WTC11 (cell line): ENCODE measurements around the gene HDGFL3. TPM values are rescaled to one million over a fixed set of nuclear protein-coding genes. Genes with fewer than 3 reads are reported as not detected.

ENCODE experiments used
- ATAC-seq: fragments of 200-7000 bp; cut with Tn5 transposase; 2 replicates; pipeline ENCODE4 v1.10.0; 2021; ENCODE audit warnings: mild to moderate bottlenecking, moderate library complexity
- CTCF ChIA-PET: fragments of 300-600 bp; sonication (Branson Sonifier 250); formaldehyde crosslinking; loops from one replicate; lab custom pipeline; 2021; ENCODE audit warnings: antibody characterized with exemption; lab: Charles Lee
- POLR2A ChIA-PET: fragments of 350-600 bp; sonication (Branson Sonifier 250); formaldehyde crosslinking; loops from one replicate; lab custom pipeline; 2021; ENCODE audit warnings: antibody characterized with exemption; lab: Charles Lee
- DNase-seq: peaks from one replicate; pipeline ENCODE4 v3.0.0; 2021; ENCODE audit warnings: low spot score
- H3K27ac Mint-ChIP-seq: 2 replicates; pipeline ENCODE4 v1.8.0; 2021; ENCODE audit warnings: mixed read lengths
- H3K27me3 Mint-ChIP-seq: 2 replicates; pipeline ENCODE4 v1.8.0; 2021; ENCODE audit warnings: low read depth, mild to moderate bottlenecking, moderate library complexity, mixed read lengths
- H3K36me3 Mint-ChIP-seq: 2 replicates; pipeline ENCODE4 v1.8.0; 2021; ENCODE audit warnings: mixed read lengths
- H3K4me1 Mint-ChIP-seq: 2 replicates; pipeline ENCODE4 v1.8.0; 2022; ENCODE audit warnings: mixed read lengths
- H3K4me3 Mint-ChIP-seq: 2 replicates; pipeline ENCODE4 v1.8.0; 2021; ENCODE audit warnings: mild to moderate bottlenecking, moderate library complexity, mixed read lengths
- H3K9me3 Mint-ChIP-seq: 2 replicates; pipeline ENCODE4 v1.8.0; 2021; ENCODE audit warnings: mixed read lengths
- ATF1 ChIP-seq: sonication (generic); formaldehyde crosslinking; IDR thresholded peaks from 2 replicates; pipeline ENCODE4 v1.8.1; 2023; ENCODE audit warnings: mild to moderate bottlenecking, moderate library complexity, missing genetic modification reagents
- CREM ChIP-seq: sonication (generic); formaldehyde crosslinking; IDR thresholded peaks from 2 replicates; pipeline ENCODE4 v1.8.1; 2022; ENCODE audit warnings: mild to moderate bottlenecking, missing genetic modification reagents, moderate library complexity
- EMX1 ChIP-seq: fragments of 250-450 bp; sonication (Bioruptor Pico); IDR thresholded peaks from 2 replicates; pipeline ENCODE4 v1.8.0; 2021; ENCODE audit warnings: mild to moderate bottlenecking
- FOXP1 ChIP-seq: sonication (generic); formaldehyde crosslinking; IDR thresholded peaks from 2 replicates; pipeline ENCODE4 v1.8.0; 2022; ENCODE audit warnings: missing genetic modification reagents, mild to moderate bottlenecking, moderate library complexity, borderline replicate concordance
- GABPB1 ChIP-seq: sonication (generic); formaldehyde crosslinking; IDR thresholded peaks from 2 replicates; pipeline ENCODE4 v1.8.1; 2023; ENCODE audit warnings: mild to moderate bottlenecking, missing genetic modification reagents
- JUN ChIP-seq: sonication (generic); formaldehyde crosslinking; IDR thresholded peaks from 2 replicates; pipeline ENCODE4 v1.8.0; 2023; ENCODE audit warnings: mild to moderate bottlenecking, missing genetic modification reagents
- KAT7 ChIP-seq: sonication (generic); formaldehyde crosslinking; IDR thresholded peaks from 2 replicates; pipeline ENCODE4 v1.8.1; 2023; ENCODE audit warnings: missing genetic modification reagents, mild to moderate bottlenecking, borderline replicate concordance
- MYBL2 ChIP-seq: sonication (generic); formaldehyde crosslinking; IDR thresholded peaks from 2 replicates; pipeline ENCODE4 v1.8.1; 2023; ENCODE audit warnings: mild to moderate bottlenecking, moderate library complexity, missing genetic modification reagents
- PRRX2 ChIP-seq: fragments of 250-450 bp; sonication (Bioruptor Pico); IDR thresholded peaks from 2 replicates; pipeline ENCODE4 v1.8.0; 2021; ENCODE audit warnings: mild to moderate bottlenecking
- SMAD3 ChIP-seq: sonication (generic); formaldehyde crosslinking; IDR thresholded peaks from 2 replicates; pipeline ENCODE4 v1.8.0; 2022; ENCODE audit warnings: missing genetic modification reagents, mild to moderate bottlenecking, borderline replicate concordance
- SMAD4 ChIP-seq: sonication (generic); formaldehyde crosslinking; IDR thresholded peaks from 2 replicates; pipeline ENCODE4 v1.8.0; 2022; ENCODE audit warnings: mild to moderate bottlenecking, missing genetic modification reagents
- ZNF219 ChIP-seq: sonication (generic); formaldehyde crosslinking; IDR thresholded peaks from 2 replicates; pipeline ENCODE4 v1.8.0; 2023; ENCODE audit warnings: missing genetic modification reagents, mild to moderate bottlenecking, borderline replicate concordance
- ZNF416 ChIP-seq: fragments of 250-450 bp; sonication (Bioruptor Pico); IDR thresholded peaks from 2 replicates; pipeline ENCODE4 v1.9.0; 2021; ENCODE audit warnings: mild to moderate bottlenecking, inconsistent platforms
- ZNF671 ChIP-seq: fragments of 250-450 bp; sonication (Bioruptor Pico); IDR thresholded peaks from 2 replicates; pipeline ENCODE4 v1.8.0; 2021; ENCODE audit warnings: mild to moderate bottlenecking
- total RNA-seq: library from RNA; stranded (reverse); gene quantifications from 3 replicates; pipeline ENCODE4 v1.2.3, GENCODE V29; 2021
- TF ChIP-seq, protein P1 (sequence below): fragments of 250-450 bp; sonication (Bioruptor Pico); IDR thresholded peaks from 2 replicates; pipeline ENCODE4 v1.9.0; 2021; ENCODE audit warnings: mild to moderate bottlenecking
- TF ChIP-seq, protein P2 (sequence below): fragments of 250-450 bp; sonication (Bioruptor Pico); IDR thresholded peaks from 2 replicates; pipeline ENCODE4 v1.8.0; 2021; ENCODE audit warnings: mild to moderate bottlenecking
- TF ChIP-seq, protein P3 (sequence below): sonication (generic); formaldehyde crosslinking; IDR thresholded peaks from 2 replicates; pipeline ENCODE4 v1.8.0; 2022; ENCODE audit warnings: mild to moderate bottlenecking, missing genetic modification reagents
- TF ChIP-seq, protein P4 (sequence below): sonication (generic); formaldehyde crosslinking; IDR thresholded peaks from 2 replicates; pipeline ENCODE4 v1.8.0; 2022; ENCODE audit warnings: mild to moderate bottlenecking, missing genetic modification reagents
- TF ChIP-seq, protein P5 (sequence below): sonication (generic); formaldehyde crosslinking; IDR thresholded peaks from 2 replicates; pipeline ENCODE4 v1.8.0; 2023; ENCODE audit warnings: missing genetic modification reagents, mild to moderate bottlenecking, borderline replicate concordance

Gene HDGFL3
- total RNA-seq, 1 experiment from 2014 or later, result 124 TPM

DNA sequence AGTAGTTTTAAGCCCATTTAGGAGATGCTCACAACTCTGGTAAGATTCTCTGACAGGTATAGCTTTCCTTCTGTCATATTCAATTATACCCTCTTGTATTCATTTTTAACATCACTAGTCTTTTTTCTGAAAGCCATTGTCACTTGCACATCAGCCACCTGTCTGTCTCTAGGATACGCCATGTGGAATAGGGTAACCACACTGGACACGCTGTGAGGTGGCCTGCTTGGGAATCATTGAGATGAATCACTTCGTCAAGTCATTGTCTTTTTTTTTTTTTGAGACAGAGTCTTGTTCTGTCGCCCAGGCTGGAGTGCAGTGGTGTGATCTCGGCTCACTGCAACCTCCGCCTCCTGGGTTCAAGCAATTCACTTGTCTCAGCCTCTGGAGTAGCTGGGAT lies 92.8 kb downstream of the HDGFL3 start (continued):
- TF ChIP-seq, protein P1, sequence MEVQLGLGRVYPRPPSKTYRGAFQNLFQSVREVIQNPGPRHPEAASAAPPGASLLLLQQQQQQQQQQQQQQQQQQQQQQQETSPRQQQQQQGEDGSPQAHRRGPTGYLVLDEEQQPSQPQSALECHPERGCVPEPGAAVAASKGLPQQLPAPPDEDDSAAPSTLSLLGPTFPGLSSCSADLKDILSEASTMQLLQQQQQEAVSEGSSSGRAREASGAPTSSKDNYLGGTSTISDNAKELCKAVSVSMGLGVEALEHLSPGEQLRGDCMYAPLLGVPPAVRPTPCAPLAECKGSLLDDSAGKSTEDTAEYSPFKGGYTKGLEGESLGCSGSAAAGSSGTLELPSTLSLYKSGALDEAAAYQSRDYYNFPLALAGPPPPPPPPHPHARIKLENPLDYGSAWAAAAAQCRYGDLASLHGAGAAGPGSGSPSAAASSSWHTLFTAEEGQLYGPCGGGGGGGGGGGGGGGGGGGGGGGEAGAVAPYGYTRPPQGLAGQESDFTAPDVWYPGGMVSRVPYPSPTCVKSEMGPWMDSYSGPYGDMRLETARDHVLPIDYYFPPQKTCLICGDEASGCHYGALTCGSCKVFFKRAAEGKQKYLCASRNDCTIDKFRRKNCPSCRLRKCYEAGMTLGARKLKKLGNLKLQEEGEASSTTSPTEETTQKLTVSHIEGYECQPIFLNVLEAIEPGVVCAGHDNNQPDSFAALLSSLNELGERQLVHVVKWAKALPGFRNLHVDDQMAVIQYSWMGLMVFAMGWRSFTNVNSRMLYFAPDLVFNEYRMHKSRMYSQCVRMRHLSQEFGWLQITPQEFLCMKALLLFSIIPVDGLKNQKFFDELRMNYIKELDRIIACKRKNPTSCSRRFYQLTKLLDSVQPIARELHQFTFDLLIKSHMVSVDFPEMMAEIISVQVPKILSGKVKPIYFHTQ (CRISPR knock-in tag), result no peak
- no peak for TF ChIP-seq KAT7 (CRISPR knock-in tag)
- TF ChIP-seq ZNF671, result no peak
- TF ChIP-seq SMAD3 (CRISPR knock-in tag), result no peak

DNA sequence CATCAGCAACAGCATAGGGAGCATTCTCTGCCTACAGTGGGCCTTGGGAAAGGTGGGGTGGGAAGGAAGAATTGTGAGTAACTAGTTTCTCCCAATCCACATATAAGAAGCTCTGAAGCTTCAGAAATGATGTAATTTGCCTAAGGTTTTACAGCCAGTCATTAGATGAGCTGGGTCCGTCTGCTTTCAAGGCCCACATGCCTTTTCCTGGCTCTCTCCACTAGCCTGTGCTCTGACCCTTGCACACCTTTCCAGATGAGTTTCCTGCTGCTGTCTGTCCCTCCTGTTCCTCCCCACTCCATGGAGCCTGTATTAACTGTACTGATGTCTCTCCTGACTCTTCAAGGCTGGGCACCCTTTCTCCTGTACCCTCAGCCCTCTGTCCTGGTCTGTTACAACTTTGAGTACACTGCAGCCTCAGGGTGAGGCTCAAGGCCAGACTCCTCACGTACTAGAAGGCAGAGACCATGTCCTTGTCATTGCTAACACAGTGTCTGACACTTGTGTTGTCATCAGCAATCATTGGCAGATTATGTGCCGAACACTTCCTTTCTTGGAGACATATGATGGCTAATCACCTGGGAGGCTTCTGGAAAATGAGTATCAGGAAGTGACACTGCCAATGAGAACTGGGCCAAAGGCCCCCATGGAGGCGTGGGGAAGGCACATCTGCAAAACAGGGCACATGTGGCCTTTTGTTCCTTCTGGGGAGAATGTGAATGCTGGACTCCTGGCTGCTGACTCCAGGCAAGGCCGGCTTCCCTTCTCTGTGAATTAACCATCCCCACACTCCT lies 93.5 kb downstream of the HDGFL3 start:
- H3K4me3 Mint-ChIP-seq, result no peak overlapping the region
- H3K9me3 Mint-ChIP-seq, result peaks cover 10% of the 10 kb centered on the region
- POLR2A ChIA-PET, result no interaction called here
- CTCF ChIA-PET, result interaction anchor here (0.5 kb wide), 1 partner anchor 346 kb away, joined by 9 read pairs; no protein-coding TSS in a partner anchor
- TF ChIP-seq ZNF671 (no peak), ATF1 (CRISPR knock-in tag) (no peak), ZNF416 (CRISPR knock-in tag) (no peak), CREM (CRISPR knock-in tag) (no peak), SMAD4 (CRISPR knock-in tag) (no peak)
- TF ChIP-seq, protein P2, sequence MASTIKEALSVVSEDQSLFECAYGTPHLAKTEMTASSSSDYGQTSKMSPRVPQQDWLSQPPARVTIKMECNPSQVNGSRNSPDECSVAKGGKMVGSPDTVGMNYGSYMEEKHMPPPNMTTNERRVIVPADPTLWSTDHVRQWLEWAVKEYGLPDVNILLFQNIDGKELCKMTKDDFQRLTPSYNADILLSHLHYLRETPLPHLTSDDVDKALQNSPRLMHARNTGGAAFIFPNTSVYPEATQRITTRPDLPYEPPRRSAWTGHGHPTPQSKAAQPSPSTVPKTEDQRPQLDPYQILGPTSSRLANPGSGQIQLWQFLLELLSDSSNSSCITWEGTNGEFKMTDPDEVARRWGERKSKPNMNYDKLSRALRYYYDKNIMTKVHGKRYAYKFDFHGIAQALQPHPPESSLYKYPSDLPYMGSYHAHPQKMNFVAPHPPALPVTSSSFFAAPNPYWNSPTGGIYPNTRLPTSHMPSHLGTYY (CRISPR knock-in tag), result no peak
- no peaks in the 10 kb centered on the region for H3K36me3 Mint-ChIP-seq
- no peak for ATAC-seq
- no peaks in the 10 kb centered on the region for H3K4me1 Mint-ChIP-seq
- no peak overlapping the region for H3K27ac Mint-ChIP-seq
- H3K27me3 Mint-ChIP-seq, result peaks cover 16% of the 10 kb centered on the region
- no peak for DNase-seq

DNA sequence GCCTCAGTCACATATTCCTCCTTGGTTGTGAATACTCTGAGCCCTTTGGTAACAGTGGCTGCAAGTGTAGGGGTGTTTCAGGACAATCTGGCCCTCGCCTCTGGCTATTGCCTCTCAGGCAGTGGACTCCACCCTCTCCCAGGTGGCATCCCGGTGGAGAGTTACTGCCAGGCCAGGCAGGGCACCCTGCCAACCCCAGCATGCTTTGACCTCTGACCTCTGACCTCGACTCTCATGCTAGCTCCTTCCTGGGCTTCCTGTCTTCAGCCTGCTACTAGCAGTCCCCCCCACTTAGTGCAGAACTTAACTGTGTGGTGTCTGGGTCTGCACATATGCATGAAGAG lies 94.7 kb downstream of the HDGFL3 start:
- H3K27ac Mint-ChIP-seq, result no peak overlapping the region
- H3K4me1 Mint-ChIP-seq, result peaks cover 4% of the 10 kb centered on the region
- peaks cover 10% of the 10 kb centered on the region for H3K9me3 Mint-ChIP-seq
- DNase-seq (no peak), ATAC-seq (no peak)
- no peak for TF ChIP-seq GABPB1 (CRISPR knock-in tag)
- TF ChIP-seq FOXP1, result no peak
- TF ChIP-seq JUN (CRISPR knock-in tag), result no peak
- H3K4me3 Mint-ChIP-seq, result no peak overlapping the region
- CTCF ChIA-PET, result no interaction called here
- H3K27me3 Mint-ChIP-seq, result peaks cover 27% of the 10 kb centered on the region
- POLR2A ChIA-PET, result no interaction called here
- no peaks in the 10 kb centered on the region for H3K36me3 Mint-ChIP-seq

DNA sequence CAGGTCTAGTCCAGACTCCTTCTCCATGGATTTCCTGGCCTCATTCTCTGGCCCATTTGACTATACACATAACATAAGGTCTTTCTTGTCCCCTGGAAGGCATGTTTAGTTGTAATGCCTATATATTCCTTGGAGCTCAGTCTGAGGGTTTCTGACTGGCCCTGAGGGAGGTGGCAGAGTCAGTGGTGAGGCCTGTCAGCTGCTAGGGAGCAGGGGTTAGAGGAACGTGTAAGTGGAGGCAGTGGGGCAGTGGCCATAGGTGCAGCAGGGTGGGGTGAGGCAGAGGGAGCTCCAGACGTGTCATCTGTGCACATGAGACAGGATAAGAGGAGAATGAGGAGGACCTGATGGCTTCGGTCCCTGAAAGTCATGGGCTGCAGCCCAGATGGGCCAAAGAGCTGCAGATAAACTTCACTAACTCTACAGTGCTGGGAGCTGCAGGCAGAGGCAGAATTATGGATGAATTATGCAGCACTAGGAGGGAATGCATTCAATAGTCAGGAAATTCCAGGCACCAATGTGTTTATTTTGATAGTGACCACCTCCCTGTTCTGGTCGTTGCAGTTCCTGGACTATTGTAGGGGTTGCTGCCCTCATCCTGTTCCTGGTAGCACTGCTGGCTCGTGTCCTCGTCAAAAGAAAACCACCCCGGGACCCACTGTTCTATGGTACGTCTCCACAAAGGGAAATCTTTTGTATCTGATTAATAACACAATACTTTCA lies 95.2 kb downstream of the HDGFL3 start:
- peaks cover 10% of the 10 kb centered on the region for H3K9me3 Mint-ChIP-seq
- ChIA-PET CTCF (no interaction called here), POLR2A (no interaction called here)
- peaks cover 29% of the 10 kb centered on the region for H3K27me3 Mint-ChIP-seq
- ATAC-seq (no peak), DNase-seq (no peak)
- no peak overlapping the region for H3K27ac Mint-ChIP-seq
- no peaks in the 10 kb centered on the region for H3K36me3 Mint-ChIP-seq
- no peak overlapping the region for H3K4me3 Mint-ChIP-seq
- H3K4me1 Mint-ChIP-seq, result peaks cover 4% of the 10 kb centered on the region
- no peak for TF ChIP-seq EMX1 (CRISPR knock-in tag)
- TF ChIP-seq, protein P3, sequence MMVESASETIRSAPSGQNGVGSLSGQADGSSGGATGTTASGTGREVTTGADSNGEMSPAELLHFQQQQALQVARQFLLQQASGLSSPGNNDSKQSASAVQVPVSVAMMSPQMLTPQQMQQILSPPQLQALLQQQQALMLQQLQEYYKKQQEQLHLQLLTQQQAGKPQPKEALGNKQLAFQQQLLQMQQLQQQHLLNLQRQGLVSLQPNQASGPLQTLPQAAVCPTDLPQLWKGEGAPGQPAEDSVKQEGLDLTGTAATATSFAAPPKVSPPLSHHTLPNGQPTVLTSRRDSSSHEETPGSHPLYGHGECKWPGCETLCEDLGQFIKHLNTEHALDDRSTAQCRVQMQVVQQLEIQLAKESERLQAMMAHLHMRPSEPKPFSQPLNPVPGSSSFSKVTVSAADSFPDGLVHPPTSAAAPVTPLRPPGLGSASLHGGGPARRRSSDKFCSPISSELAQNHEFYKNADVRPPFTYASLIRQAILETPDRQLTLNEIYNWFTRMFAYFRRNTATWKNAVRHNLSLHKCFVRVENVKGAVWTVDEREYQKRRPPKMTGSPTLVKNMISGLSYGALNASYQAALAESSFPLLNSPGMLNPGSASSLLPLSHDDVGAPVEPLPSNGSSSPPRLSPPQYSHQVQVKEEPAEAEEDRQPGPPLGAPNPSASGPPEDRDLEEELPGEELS (CRISPR knock-in tag), result no peak
- TF ChIP-seq, protein P4, sequence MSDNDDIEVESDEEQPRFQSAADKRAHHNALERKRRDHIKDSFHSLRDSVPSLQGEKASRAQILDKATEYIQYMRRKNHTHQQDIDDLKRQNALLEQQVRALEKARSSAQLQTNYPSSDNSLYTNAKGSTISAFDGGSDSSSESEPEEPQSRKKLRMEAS (CRISPR knock-in tag), result no peak
- no peak for TF ChIP-seq ZNF219 (CRISPR knock-in tag)
- TF ChIP-seq ZNF671, result no peak
- no peak for TF ChIP-seq MYBL2 (CRISPR knock-in tag)
- no peak for TF ChIP-seq PRRX2 (CRISPR knock-in tag)
- TF ChIP-seq, protein P5, sequence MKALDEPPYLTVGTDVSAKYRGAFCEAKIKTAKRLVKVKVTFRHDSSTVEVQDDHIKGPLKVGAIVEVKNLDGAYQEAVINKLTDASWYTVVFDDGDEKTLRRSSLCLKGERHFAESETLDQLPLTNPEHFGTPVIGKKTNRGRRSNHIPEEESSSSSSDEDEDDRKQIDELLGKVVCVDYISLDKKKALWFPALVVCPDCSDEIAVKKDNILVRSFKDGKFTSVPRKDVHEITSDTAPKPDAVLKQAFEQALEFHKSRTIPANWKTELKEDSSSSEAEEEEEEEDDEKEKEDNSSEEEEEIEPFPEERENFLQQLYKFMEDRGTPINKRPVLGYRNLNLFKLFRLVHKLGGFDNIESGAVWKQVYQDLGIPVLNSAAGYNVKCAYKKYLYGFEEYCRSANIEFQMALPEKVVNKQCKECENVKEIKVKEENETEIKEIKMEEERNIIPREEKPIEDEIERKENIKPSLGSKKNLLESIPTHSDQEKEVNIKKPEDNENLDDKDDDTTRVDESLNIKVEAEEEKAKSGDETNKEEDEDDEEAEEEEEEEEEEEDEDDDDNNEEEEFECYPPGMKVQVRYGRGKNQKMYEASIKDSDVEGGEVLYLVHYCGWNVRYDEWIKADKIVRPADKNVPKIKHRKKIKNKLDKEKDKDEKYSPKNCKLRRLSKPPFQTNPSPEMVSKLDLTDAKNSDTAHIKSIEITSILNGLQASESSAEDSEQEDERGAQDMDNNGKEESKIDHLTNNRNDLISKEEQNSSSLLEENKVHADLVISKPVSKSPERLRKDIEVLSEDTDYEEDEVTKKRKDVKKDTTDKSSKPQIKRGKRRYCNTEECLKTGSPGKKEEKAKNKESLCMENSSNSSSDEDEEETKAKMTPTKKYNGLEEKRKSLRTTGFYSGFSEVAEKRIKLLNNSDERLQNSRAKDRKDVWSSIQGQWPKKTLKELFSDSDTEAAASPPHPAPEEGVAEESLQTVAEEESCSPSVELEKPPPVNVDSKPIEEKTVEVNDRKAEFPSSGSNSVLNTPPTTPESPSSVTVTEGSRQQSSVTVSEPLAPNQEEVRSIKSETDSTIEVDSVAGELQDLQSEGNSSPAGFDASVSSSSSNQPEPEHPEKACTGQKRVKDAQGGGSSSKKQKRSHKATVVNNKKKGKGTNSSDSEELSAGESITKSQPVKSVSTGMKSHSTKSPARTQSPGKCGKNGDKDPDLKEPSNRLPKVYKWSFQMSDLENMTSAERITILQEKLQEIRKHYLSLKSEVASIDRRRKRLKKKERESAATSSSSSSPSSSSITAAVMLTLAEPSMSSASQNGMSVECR (CRISPR knock-in tag), result no peak
